Panc1 (cell line): ENCODE results near the gene STXBP5.

Experiments
- POLR2AphosphoS5 ChIP-seq: IDR thresholded peaks from 2 replicates; pipeline ENCODE4 v1.6.1; 2012; ENCODE audit warnings: mild to moderate bottlenecking, low read depth, low read length, moderate library complexity
- TCF7L2 ChIP-seq: IDR thresholded peaks from 2 replicates; pipeline ENCODE4 v1.6.1; 2011; ENCODE audit warnings: mild to moderate bottlenecking, low read depth, low read length, inconsistent platforms
- TF ChIP-seq, protein P1 (sequence below): fragments of 450-650 bp; IDR thresholded peaks from 2 replicates; pipeline ENCODE4 v1.5.1; 2017; ENCODE audit warnings: mild to moderate bottlenecking
- TF ChIP-seq, protein P2 (sequence below), 2 experiments: IDR thresholded peaks; 2 replicates each; pipeline ENCODE4 v1.6.1; 2011 to 2012; ENCODE audit warnings: low read depth in 2 of 2, control low read depth in 1 of 2, low read length in 1 of 2, mild to moderate bottlenecking in 1 of 2, moderate library complexity in 1 of 2; ENCODE audit not compliant: insufficient read depth in 1 of 2

DNA sequence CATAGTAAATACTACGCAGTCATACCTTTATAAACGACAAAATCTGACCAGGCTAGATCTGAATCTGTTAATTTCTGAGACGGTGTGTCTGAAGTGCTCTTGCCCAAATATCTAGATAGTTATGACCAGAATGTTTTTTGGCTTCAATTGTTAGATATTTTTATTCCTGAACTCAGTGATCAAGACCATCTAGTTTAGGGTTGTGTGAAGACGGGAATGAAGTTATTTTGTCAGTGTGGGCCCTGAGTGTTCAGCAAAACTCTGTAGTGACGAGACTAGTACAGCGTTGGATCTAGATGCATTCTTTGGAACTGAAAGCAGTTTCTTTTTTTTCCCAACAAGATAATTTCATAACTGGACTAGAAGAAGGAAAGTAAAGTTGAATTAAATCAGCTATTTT, 3.1 kb downstream of the STXBP5 start:
- TF ChIP-seq, protein P1, sequence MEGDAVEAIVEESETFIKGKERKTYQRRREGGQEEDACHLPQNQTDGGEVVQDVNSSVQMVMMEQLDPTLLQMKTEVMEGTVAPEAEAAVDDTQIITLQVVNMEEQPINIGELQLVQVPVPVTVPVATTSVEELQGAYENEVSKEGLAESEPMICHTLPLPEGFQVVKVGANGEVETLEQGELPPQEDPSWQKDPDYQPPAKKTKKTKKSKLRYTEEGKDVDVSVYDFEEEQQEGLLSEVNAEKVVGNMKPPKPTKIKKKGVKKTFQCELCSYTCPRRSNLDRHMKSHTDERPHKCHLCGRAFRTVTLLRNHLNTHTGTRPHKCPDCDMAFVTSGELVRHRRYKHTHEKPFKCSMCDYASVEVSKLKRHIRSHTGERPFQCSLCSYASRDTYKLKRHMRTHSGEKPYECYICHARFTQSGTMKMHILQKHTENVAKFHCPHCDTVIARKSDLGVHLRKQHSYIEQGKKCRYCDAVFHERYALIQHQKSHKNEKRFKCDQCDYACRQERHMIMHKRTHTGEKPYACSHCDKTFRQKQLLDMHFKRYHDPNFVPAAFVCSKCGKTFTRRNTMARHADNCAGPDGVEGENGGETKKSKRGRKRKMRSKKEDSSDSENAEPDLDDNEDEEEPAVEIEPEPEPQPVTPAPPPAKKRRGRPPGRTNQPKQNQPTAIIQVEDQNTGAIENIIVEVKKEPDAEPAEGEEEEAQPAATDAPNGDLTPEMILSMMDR, result no peak
- TF ChIP-seq TCF7L2 (no peak), POLR2AphosphoS5 (no peak)
- TF ChIP-seq, protein P2, sequence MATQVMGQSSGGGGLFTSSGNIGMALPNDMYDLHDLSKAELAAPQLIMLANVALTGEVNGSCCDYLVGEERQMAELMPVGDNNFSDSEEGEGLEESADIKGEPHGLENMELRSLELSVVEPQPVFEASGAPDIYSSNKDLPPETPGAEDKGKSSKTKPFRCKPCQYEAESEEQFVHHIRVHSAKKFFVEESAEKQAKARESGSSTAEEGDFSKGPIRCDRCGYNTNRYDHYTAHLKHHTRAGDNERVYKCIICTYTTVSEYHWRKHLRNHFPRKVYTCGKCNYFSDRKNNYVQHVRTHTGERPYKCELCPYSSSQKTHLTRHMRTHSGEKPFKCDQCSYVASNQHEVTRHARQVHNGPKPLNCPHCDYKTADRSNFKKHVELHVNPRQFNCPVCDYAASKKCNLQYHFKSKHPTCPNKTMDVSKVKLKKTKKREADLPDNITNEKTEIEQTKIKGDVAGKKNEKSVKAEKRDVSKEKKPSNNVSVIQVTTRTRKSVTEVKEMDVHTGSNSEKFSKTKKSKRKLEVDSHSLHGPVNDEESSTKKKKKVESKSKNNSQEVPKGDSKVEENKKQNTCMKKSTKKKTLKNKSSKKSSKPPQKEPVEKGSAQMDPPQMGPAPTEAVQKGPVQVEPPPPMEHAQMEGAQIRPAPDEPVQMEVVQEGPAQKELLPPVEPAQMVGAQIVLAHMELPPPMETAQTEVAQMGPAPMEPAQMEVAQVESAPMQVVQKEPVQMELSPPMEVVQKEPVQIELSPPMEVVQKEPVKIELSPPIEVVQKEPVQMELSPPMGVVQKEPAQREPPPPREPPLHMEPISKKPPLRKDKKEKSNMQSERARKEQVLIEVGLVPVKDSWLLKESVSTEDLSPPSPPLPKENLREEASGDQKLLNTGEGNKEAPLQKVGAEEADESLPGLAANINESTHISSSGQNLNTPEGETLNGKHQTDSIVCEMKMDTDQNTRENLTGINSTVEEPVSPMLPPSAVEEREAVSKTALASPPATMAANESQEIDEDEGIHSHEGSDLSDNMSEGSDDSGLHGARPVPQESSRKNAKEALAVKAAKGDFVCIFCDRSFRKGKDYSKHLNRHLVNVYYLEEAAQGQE (IDR thresholded peaks at IDR 0.05; ENCODE audit: insufficient read depth in 1 of 2, low read depth in 2 of 2, low read length in 1 of 2), result no peak
